RWPE1 (cell line): ENCODE measurements around the gene NUP210L.
"Not testable (repeated sequence)": the region's sequence is repeated elsewhere in the genome, so short reads cannot be mapped to it uniquely, and the experiment has no call there.

Experiments
- CTCF ChIA-PET: fragments of 350-600 bp; sonication (Branson Sonifier 250); formaldehyde crosslinking; extraction: SDS; loops from one replicate; lab custom pipeline; 2021; lab: Yijun Ruan, JAX
- POLR2A ChIA-PET: fragments of 400-600 bp; formaldehyde crosslinking; extraction: SDS; loops from one replicate; lab custom pipeline; 2020; ENCODE audit warnings: antibody characterized with exemption; ENCODE audit not compliant: low non-redundant PET; lab: Yijun Ruan, JAX
- DNase-seq: peaks from one replicate; pipeline ENCODE4 v3.0.0; 2012; ENCODE audit warnings: low spot score
- H3K27ac ChIP-seq: fragments of 450-650 bp; 2 replicates; pipeline ENCODE4 v1.5.1; 2017
- TF ChIP-seq, protein P1 (sequence below): fragments of 450-650 bp; conservative IDR thresholded peaks from 2 replicates; pipeline ENCODE4 v1.5.1; 2017; ENCODE audit warnings: low read depth, mild to moderate bottlenecking

The NUP210L gene

DNA sequence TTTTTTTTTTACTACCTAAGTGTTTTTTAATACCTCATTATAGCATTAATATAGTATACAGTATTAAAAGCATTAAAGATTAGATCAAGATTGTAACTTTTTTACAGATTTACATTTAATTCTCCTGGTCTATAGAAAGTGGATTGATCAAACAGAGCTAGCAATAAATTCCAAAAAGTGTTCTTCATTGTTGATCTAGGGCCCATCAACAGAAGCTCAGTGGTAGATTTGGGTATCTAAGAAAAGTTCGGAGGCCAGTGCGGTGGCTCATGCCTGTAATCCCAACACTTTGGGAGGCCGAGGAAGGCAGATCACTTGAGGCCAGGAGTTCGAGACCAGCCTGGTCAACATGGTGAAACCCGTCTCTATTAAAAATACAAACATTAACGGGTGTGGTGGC, 12.5 kb downstream of the NUP210L start:
- H3K27ac ChIP-seq = no peak overlapping the region
- POLR2A ChIA-PET = interaction anchor here (0.7 kb wide), 1 partner anchor 10 kb away, joined by 4 read pairs; no protein-coding TSS in a partner anchor
- no peak for DNase-seq
- CTCF ChIA-PET = no interaction called here
- TF ChIP-seq, protein P1, sequence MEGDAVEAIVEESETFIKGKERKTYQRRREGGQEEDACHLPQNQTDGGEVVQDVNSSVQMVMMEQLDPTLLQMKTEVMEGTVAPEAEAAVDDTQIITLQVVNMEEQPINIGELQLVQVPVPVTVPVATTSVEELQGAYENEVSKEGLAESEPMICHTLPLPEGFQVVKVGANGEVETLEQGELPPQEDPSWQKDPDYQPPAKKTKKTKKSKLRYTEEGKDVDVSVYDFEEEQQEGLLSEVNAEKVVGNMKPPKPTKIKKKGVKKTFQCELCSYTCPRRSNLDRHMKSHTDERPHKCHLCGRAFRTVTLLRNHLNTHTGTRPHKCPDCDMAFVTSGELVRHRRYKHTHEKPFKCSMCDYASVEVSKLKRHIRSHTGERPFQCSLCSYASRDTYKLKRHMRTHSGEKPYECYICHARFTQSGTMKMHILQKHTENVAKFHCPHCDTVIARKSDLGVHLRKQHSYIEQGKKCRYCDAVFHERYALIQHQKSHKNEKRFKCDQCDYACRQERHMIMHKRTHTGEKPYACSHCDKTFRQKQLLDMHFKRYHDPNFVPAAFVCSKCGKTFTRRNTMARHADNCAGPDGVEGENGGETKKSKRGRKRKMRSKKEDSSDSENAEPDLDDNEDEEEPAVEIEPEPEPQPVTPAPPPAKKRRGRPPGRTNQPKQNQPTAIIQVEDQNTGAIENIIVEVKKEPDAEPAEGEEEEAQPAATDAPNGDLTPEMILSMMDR = no peak

DNA sequence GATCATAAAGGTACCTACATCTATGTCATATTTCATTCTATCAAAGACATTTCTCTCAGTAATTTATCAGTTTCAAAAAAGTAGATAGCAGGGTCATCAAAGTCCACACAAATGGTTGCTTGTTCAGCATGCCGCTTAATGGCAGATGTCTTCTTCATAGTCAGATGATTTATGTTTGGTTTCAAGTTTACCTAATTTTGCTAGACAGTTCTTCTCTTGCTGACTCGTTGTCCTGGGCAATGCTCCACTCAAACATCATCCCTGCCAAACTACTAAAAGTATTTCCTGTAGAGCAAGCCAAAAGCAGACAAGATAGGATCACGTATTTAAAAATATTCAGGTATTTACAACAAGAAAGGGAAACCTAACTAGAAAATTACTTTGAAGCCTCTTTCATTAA, 13.6 kb downstream of the NUP210L start:
- no peak overlapping the region for H3K27ac ChIP-seq
- no peak for DNase-seq
- CTCF ChIA-PET = no interaction called here
- TF ChIP-seq, protein P1 = no peak
- POLR2A ChIA-PET = no interaction called here

DNA sequence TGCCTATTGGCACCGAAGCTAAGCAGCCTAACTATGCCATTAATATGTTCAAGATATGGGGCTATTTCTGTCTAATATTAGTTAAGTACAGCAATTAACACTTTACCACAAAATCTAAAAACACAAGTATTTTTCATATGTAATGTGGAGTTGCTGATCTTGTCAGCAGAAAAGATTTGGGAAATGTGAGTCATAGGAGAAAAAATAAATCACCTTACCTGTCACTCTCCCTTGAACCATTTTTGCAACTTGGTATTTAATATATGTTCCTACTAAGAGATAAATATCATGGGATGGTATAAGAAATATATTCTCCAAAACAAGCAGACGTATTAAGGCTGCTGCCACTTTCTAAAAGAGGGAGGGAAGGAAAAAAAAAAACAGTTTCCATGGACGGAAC, 17.0 kb downstream of the NUP210L start:
- no peak overlapping the region for H3K27ac ChIP-seq
- no peak for DNase-seq
- ChIA-PET CTCF (interaction anchor here (0.6 to 0.7 kb wide), 4 partner anchors 8 to 341 kb away, joined by 3 to 6 read pairs (median 4); no protein-coding TSS in a partner anchor), POLR2A (interaction anchor here (0.6 kb wide), 1 partner anchor 10 kb away, joined by 7 read pairs; no protein-coding TSS in a partner anchor)
- TF ChIP-seq, protein P1 = no peak

DNA sequence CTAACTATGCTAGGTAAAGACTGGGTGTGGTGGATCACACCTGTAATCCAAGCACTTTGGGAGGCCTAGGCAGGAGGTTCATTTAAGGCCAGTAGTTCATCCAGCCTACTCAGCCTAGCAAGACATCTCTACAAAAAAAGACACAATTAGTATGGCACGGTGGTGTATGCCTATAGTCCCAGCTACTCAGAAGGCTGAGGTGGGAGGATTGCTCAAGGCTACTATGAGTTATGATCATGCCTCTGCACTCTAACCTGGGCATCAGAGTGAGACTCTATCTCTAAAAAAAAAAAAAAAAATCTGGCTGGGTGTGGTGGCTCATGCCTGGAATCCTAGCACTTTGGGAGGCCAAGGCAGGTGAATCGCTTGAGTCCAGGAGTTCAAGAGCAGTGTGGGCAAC, 21.6 kb downstream of the NUP210L start:
- ChIA-PET CTCF (no interaction called here), POLR2A (interaction anchor here (0.6 kb wide), 1 partner anchor 9 kb away, joined by 4 read pairs; no protein-coding TSS in a partner anchor)
- TF ChIP-seq, protein P1 = no peak
- DNase-seq = no peak
- no peak overlapping the region for H3K27ac ChIP-seq

DNA sequence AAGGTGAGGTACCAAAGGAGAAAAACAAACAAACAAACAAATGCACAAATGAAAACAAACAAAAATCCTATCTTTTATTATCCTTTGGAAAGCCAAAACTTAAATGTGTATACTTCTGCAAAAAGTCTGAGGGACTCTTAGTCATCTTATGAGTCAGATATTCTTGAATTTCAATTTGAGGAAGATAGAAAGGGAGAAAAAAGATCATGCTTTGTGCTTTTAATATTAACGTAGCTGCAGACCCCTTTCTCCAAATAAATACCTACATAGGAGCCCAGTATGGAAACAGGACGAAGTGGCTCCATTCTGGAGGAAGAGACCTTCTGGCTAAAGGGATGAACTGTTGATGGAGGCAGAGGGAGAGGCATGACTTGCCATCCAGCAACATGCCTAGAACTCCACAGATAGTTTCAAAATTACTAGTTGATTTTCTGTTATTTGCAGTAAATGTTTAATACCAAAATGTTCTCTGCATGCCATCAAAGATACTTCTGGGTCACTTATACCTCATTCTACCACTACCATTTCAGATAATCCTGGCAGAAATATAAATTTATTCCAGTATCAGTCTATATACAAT, 25.4 kb downstream of the NUP210L start:
- TF ChIP-seq, protein P1 = no peak
- H3K27ac ChIP-seq = no peak overlapping the region
- POLR2A ChIA-PET = no interaction called here
- CTCF ChIA-PET = no interaction called here
- DNase-seq = no peak

DNA sequence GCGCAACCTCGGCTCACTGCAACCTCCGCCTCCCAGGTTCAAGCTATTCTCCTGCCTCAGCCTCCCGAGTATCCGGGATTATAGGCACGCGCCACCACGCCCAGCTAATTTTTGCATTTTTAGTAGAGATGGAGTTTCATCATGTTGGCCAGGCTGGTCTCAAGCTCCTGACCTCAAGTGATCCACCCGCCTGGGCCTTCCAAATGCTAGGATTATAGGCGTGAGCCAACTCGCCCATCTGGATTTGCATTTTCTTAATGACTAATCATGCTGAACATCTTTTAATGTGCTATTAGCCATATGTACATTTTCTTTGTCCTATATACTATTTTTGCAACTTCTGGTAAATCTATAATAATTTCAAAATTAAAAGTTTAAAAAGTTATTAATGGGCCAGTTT, 31.7 kb downstream of the NUP210L start:
- DNase-seq, H3K27ac ChIP-seq, POLR2A ChIA-PET: not testable (repeated sequence)
- CTCF ChIA-PET = interaction anchor here (0.6 kb wide), 1 partner anchor 57 kb away, joined by 3 read pairs; no protein-coding TSS in a partner anchor

DNA sequence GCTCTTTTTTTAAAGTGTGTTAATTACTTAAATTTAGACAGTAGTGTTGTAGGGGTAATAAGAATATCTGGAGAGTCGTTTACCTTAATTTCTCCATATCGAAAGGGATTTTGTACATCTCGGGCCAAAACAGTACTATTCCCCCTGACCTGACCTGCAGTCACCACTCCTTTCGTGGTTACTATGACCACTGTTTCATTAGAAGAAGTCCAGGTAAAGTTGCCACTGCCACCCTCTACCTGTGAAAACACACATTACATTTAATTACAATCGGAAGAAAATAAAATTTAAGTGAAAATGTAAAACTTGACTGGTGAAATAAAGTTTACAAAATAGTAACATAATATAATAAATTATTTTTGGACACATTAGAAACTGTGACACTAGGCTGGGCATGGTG, 37.2 kb downstream of the NUP210L start:
- CTCF ChIA-PET = interaction anchor here (0.7 kb wide), 1 partner anchor 131 kb away, joined by 3 read pairs; no protein-coding TSS in a partner anchor
- peak; percentile 13 for DNase-seq
- TF ChIP-seq, protein P1 = no peak
- POLR2A ChIA-PET = no interaction called here
- H3K27ac ChIP-seq = no peak overlapping the region
